Activated CD8-positive, alpha-beta T cell treated with anti-CD3 and anti-CD28 coated beads for 36 hours (primary cell): ENCODE measurements around the gene PCBD2. TPM values are rescaled to one million over a fixed set of nuclear protein-coding genes. Genes with fewer than 3 reads are reported as not detected.

Experiments used
- ATAC-seq: fragments of 200-7000 bp; cut with Tn5 transposase; one replicate; pipeline ENCODE4 v1.10.0; 2021; ENCODE audit warnings: mild to moderate bottlenecking, moderate library complexity
- CTCF ChIA-PET: fragments of 350-600 bp; sonication (Branson Sonifier 250); formaldehyde crosslinking; loops from one replicate; lab custom pipeline; 2021; ENCODE audit warnings: antibody characterized with exemption; lab: Charles Lee
- POLR2A ChIA-PET: fragments of 350-600 bp; sonication (Branson Sonifier 250); formaldehyde crosslinking; loops from one replicate; lab custom pipeline; 2021; ENCODE audit warnings: antibody characterized with exemption; lab: Charles Lee
- DNase-seq: peaks from one replicate; pipeline ENCODE4 v3.0.0-alpha.2; 2020
- H3K27ac Mint-ChIP-seq: one replicate; pipeline ENCODE4 v1.8.0; 2021; ENCODE audit warnings: mild to moderate bottlenecking, mixed read lengths
- H3K27me3 Mint-ChIP-seq: one replicate; pipeline ENCODE4 v1.8.0; 2021; ENCODE audit warnings: mixed read lengths
- H3K36me3 Mint-ChIP-seq: one replicate; pipeline ENCODE4 v1.8.0; 2021; ENCODE audit warnings: low read depth, mixed read lengths
- H3K4me1 Mint-ChIP-seq: one replicate; pipeline ENCODE4 v1.8.0; 2021; ENCODE audit warnings: low read depth, mixed read lengths
- H3K4me3 Mint-ChIP-seq: one replicate; pipeline ENCODE4 v1.8.0; 2021; ENCODE audit warnings: mild to moderate bottlenecking, moderate library complexity, mixed read lengths
- H3K9me3 Mint-ChIP-seq: one replicate; pipeline ENCODE4 v1.8.0; 2021; ENCODE audit warnings: mixed read lengths
- CTCF ChIP-seq: fragments of 200-600 bp; IDR thresholded peaks from one replicate; pipeline ENCODE4 v1.8.0; 2022; ENCODE audit warnings: antibody characterized with exemption, mild to moderate bottlenecking
- intact Hi-C: fragments of 100-400 bp; cut with micrococcal nuclease; formaldehyde crosslinking; loops from one replicate; pipeline ENCODE4 v1.10.0; 2022
- total RNA-seq, 2 experiments: library from RNA; stranded (reverse); gene quantifications; one replicate each; pipeline ENCODE4 v1.2.3, GENCODE V29; 2021

Gene PCBD2
- total RNA-seq, 2 experiments from 2014 or later = 8.1 to 8.8 TPM

- ATAC-seq (no peak), DNase-seq (no peak)
- intact Hi-C loops = no loop called here
- CTCF ChIA-PET = no interaction called here
- TF ChIP-seq CTCF = no peak
- Mint-ChIP-seq H3K27me3 (no peaks in the 10 kb centered on the region), H3K9me3 (no peaks in the 10 kb centered on the region), H3K4me3 (no peak overlapping the region), H3K27ac (no peak overlapping the region), H3K36me3 (no peaks in the 10 kb centered on the region), H3K4me1 (no peaks in the 10 kb centered on the region)
- POLR2A ChIA-PET = no interaction called here
Measured at GRCh38 chr5:135008981-135009735, 104.2 kb downstream of the PCBD2 start.

- H3K36me3 Mint-ChIP-seq = no peaks in the 10 kb centered on the region
- H3K9me3 Mint-ChIP-seq = no peaks in the 10 kb centered on the region
- DNase-seq (no peak), ATAC-seq (no peak)
- no peak for TF ChIP-seq CTCF
- intact Hi-C loops = no loop called here
- POLR2A ChIA-PET = interaction anchor here (1.1 kb wide), 1 partner anchor 181 kb away, joined by 3 read pairs; no protein-coding TSS in a partner anchor
- H3K4me1 Mint-ChIP-seq = no peaks in the 10 kb centered on the region
- H3K27me3 Mint-ChIP-seq = no peaks in the 10 kb centered on the region
- CTCF ChIA-PET = no interaction called here
- no peak overlapping the region for H3K27ac Mint-ChIP-seq
- H3K4me3 Mint-ChIP-seq = no peak overlapping the region
Measured at GRCh38 chr5:135009736-135010501, 105.0 kb downstream of the PCBD2 start.

- Mint-ChIP-seq H3K4me1 (no peaks in the 10 kb centered on the region), H3K9me3 (no peaks in the 10 kb centered on the region), H3K27ac (no peak overlapping the region), H3K4me3 (no peak overlapping the region), H3K36me3 (no peaks in the 10 kb centered on the region), H3K27me3 (no peaks in the 10 kb centered on the region)
- ATAC-seq (no peak), DNase-seq (no peak)
- CTCF ChIA-PET = no interaction called here
- POLR2A ChIA-PET = interaction anchor here (1.1 kb wide), 1 partner anchor 180 kb away, joined by 3 read pairs; no protein-coding TSS in a partner anchor
- no peak for TF ChIP-seq CTCF
- intact Hi-C loops = no loop called here
Measured at GRCh38 chr5:135010502-135011354, 105.8 kb downstream of the PCBD2 start.

- no peak for TF ChIP-seq CTCF
- ATAC-seq = no peak
- DNase-seq = no peak
- intact Hi-C loops = no loop called here
- no peak overlapping the region for H3K27ac Mint-ChIP-seq
- no peaks in the 10 kb centered on the region for H3K4me1 Mint-ChIP-seq
- no peak overlapping the region for H3K4me3 Mint-ChIP-seq
- H3K36me3 Mint-ChIP-seq = no peaks in the 10 kb centered on the region
- H3K9me3 Mint-ChIP-seq = no peaks in the 10 kb centered on the region
- no peaks in the 10 kb centered on the region for H3K27me3 Mint-ChIP-seq
- POLR2A ChIA-PET = no interaction called here
- CTCF ChIA-PET = no interaction called here
Measured at GRCh38 chr5:135011355-135012032, 106.6 kb downstream of the PCBD2 start.
